AG09309 (cell line): ENCODE results near the gene SLC16A11.
A peak's percentile ranks its signal among the peaks of the same experiment; 100 is the strongest.

Experiments
- DNase-seq: peaks from one replicate; pipeline ENCODE4 v3.0.0-alpha.2; 2010; ENCODE audit warnings: low read depth
- H3K4me3 ChIP-seq: 2 replicates; pipeline ENCODE4 v1.5.1; 2011; ENCODE audit warnings: mild to moderate bottlenecking, low read depth, low read length, moderate library complexity; ENCODE audit not compliant: control insufficient read depth
- CTCF ChIP-seq: IDR thresholded peaks from 2 replicates; pipeline ENCODE4 v1.5.1; 2011; ENCODE audit warnings: mild to moderate bottlenecking, low read depth, low read length, inconsistent platforms; ENCODE audit not compliant: insufficient read depth, control insufficient read depth; ENCODE audit errors: missing control alignments

Gene SLC16A11

GRCh38 chr17:7023576-7024401, 20.1 kb downstream of the SLC16A11 start:
- no peak for DNase-seq
- H3K4me3 ChIP-seq, result no peak overlapping the region; the same call in 1 of the 2 replicates
- no peak for TF ChIP-seq CTCF

GRCh38 chr17:7022781-7023571, 20.9 kb downstream of the SLC16A11 start, which contains the start of gene BCL6B:
TSS of gene BCL6B (plus strand) at chr17:7023050. CDS start at chr17:7023672, 622 bp downstream.
- no peak for DNase-seq
- TF ChIP-seq CTCF, result no peak
- peak within 1 kb of the TSS; percentile 25 for H3K4me3 ChIP-seq

- H3K4me3 ChIP-seq, result peak overlapping the region; percentile 25
- DNase-seq, result no peak
- TF ChIP-seq CTCF, result peak; percentile 89
Measured at GRCh38 chr17:7021993-7022778, 21.7 kb downstream of the SLC16A11 start.

GRCh38 chr17:7020894-7021664, 22.8 kb downstream of the SLC16A11 start:
- no peak for TF ChIP-seq CTCF
- DNase-seq, result no peak
- no peak overlapping the region for H3K4me3 ChIP-seq

GRCh38 chr17:7019839-7020519, 23.9 kb downstream of the SLC16A11 start:
- peak overlapping the region; percentile 52 for H3K4me3 ChIP-seq
- no peak for DNase-seq
- TF ChIP-seq CTCF, result no peak

GRCh38 chr17:7019367-7019766, 24.5 kb downstream of the SLC16A11 start:
- no peak for TF ChIP-seq CTCF
- no peak for DNase-seq
- peak overlapping the region; percentile 52 for H3K4me3 ChIP-seq
